ENCODE data around the gene CHERP. TPM values are rescaled to one million over a fixed set of nuclear protein-coding genes. Genes with fewer than 3 reads are reported as not detected.

Gene CHERP
- total and polyA plus RNA-seq, 2 of the 4 experiments (the other 2 are of a cell fraction) = 0.54 to 13.5 TPM

- H3K4me1 ChIP-seq (ENCODE audit: control insufficient read depth, insufficient read depth, low read length) = 0 out of 2 replicates have a peak, but pooled peaks cover 4% of the 10 kb centered on the region
Measured at GRCh38 chr19:16476401-16476800, 65.8 kb downstream of the CHERP start.

More at GRCh38 chr19:16476401-16476800, 65.8 kb downstream of the CHERP start:
- Histone ChIP-seq H3K23ac (ENCODE audit: low read depth, low read length) (no peak overlapping the region), H3K36me3 (ENCODE audit: control insufficient read depth, insufficient read depth, low read length) (no peaks in the 10 kb centered on the region), H3K27ac (ENCODE audit: insufficient read depth, low read length) (no peak overlapping the region), H3K9me3 (ENCODE audit: control insufficient read depth, insufficient read depth, low read length) (no peaks in the 10 kb centered on the region), H4K8ac (ENCODE audit: low read depth in 2 of 2, low read length in 2 of 2) (no peak overlapping the region), H2BK20ac (ENCODE audit: low read depth, low read length) (no peak overlapping the region), H3K56ac (ENCODE audit: extremely low read depth, insufficient read depth, low read length) (no peak overlapping the region), H2BK120ac (ENCODE audit: low read depth, low read length) (no peak overlapping the region), H4K5ac (ENCODE audit: low read depth, low read length) (no peak overlapping the region), H3K9ac (ENCODE audit: low read depth, low read length) (no peak overlapping the region), H3K4me3 (ENCODE audit: insufficient read depth, low read depth, low read length) (no peak overlapping the region), H3K4ac (ENCODE audit: low read depth, low read length) (no peak overlapping the region), H4K91ac (ENCODE audit: insufficient read depth, low read depth, low read length) (no peak overlapping the region), H3K9me1 (ENCODE audit: insufficient read depth, low read length) (no peaks in the 10 kb centered on the region), H3K79me1 (ENCODE audit: low read depth in 1 of 2, low read length in 2 of 2) (peaks cover 0 to under 1% of the 10 kb centered on the region in 2 experiments; a peak in 1 of 4 replicates), H4K20me1 (ENCODE audit: insufficient read depth, low read length) (0 out of 2 replicates have a peak, but pooled peaks cover under 1% of the 10 kb centered on the region), H2AK5ac (ENCODE audit: low read depth, low read length) (no peak overlapping the region), H2BK5ac (ENCODE audit: low read depth, low read length, poor library complexity, severe bottlenecking) (no peak overlapping the region), H3K27me3 (ENCODE audit: control insufficient read depth, insufficient read depth, low read length) (0 out of 2 replicates have a peak, but pooled peaks cover 2% of the 10 kb centered on the region), H2AK9ac (replicated peaks; ENCODE audit: low read depth, low read length, poor library complexity) (no peak overlapping the region), H3K14ac (replicated peaks; ENCODE audit: low read depth, low read length) (no peak overlapping the region), H2AFZ (replicated peaks; ENCODE audit: low read length, poor library complexity) (no peak overlapping the region), H2BK15ac (ENCODE audit: low read depth, low read length) (no peak overlapping the region), H3K4me2 (ENCODE audit: low read depth, low read length) (no peak overlapping the region), H3K18ac (ENCODE audit: low read depth, low read length) (no peak overlapping the region)
- ATAC-seq (ENCODE audit: low read depth) = no peak
- intact Hi-C loops (cut with micrococcal nuclease) = no loop called here
- ChIA-PET CTCF (interaction anchor here (0.6 kb wide), 1 partner anchor 39 kb away, joined by 3 read pairs; no protein-coding TSS in a partner anchor), POLR2A (ENCODE audit: unreplicated experiment) (no interaction called here)
- WGBS, 2 experiments (ENCODE audit: extremely low coverage in 2 of 2, insufficient read length in 1 of 2) = no CpG with 5 or more reads among the region's 3 CpGs
- TF ChIP-seq FOS (IDR thresholded peaks at IDR 0.05; ENCODE audit: low read depth, low read length) (no peak), CEBPB (IDR thresholded peaks at IDR 0.05; ENCODE audit: low read depth, low read length) (no peak), MAZ (IDR thresholded peaks at IDR 0.05; ENCODE audit: borderline replicate concordance, low read depth, low read length) (no peak), CTCF (conservative IDR thresholded peaks at IDR 0.05; ENCODE audit: low read depth, low read length) (no peak), MXI1 (IDR thresholded peaks at IDR 0.05; ENCODE audit: borderline replicate concordance, low read depth, low read length) (no peak)
- in situ Hi-C loops (cut with MboI; ENCODE audit: low sequenced_read_pairs) = no loop called here
- dilution Hi-C loops (cut with HindIII; ENCODE audit: low sequenced_read_pairs, unreplicated experiment) = no loop called here
- BruUV-seq (replicated peaks) = no TSS peak
- no peak for DNase-seq
